ENCODE results near the gene PIGM. TPM values are rescaled to one million over a fixed set of nuclear protein-coding genes. Genes with fewer than 3 reads are reported as not detected.

The PIGM gene
- total RNA-seq = 5.5 and 5.7 TPM in 2 replicates

GRCh38 chr1:160031365-160032164 lies at the start of gene PIGM:
TSS of gene PIGM (minus strand) at chr1:160031990. CDS start at chr1:160031739, 251 bp downstream.

GRCh38 chr1:160081261-160081936 lies 49.6 kb upstream of the PIGM start, which contains the start of gene KCNJ9:
TSS of gene KCNJ9 (plus strand) at chr1:160081538. CDS start at chr1:160084031, 2,493 bp downstream.

GRCh38 chr1:160069460-160070231 lies 37.9 kb upstream of the PIGM start, which contains the start of gene KCNJ10:
TSS of gene KCNJ10 (minus strand) at chr1:160070160. CDS start at chr1:160042532, 27,628 bp downstream.

Other genes with a start within 250 kb of the PIGM start
- not detected in 2 replicates for gene FCRL6, start 229.6 kb downstream of the PIGM start, total RNA-seq
- not detected in 2 replicates for gene SLAMF8, start 205.1 kb downstream of the PIGM start, total RNA-seq
- 0.07 TPM in 1 of 2 replicates, not detected in the other for gene VSIG8, start 169.3 kb downstream of the PIGM start, total RNA-seq
- 0.39 and 0.73 TPM in 2 replicates for gene CFAP45, start 131.8 kb downstream of the PIGM start, total RNA-seq
- 326 and 427 TPM in 2 replicates for gene TAGLN2, start 106.5 kb downstream of the PIGM start, total RNA-seq
- 0.36 TPM in 1 of 2 replicates, not detected in the other for gene IGSF9, start 86.4 kb downstream of the PIGM start, total RNA-seq
- gene SLAMF9, start 77.8 kb downstream of the PIGM start, total RNA-seq = 0.26 and 0.59 TPM in 2 replicates
- gene KCNJ10, start 38.2 kb upstream of the PIGM start, total RNA-seq = not detected in 2 replicates
- under 0.01 TPM in 1 of 2 replicates, not detected in the other for gene KCNJ9, start 49.5 kb upstream of the PIGM start, total RNA-seq
- gene IGSF8, start 66.6 kb upstream of the PIGM start, total RNA-seq = 69.9 and 91.7 TPM in 2 replicates
- 1.5 TPM in 2 replicates for gene ATP1A2, start 83.8 kb upstream of the PIGM start, total RNA-seq
- not detected in 2 replicates for gene ATP1A4, start 119.6 kb upstream of the PIGM start, total RNA-seq
- gene CASQ1, start 158.6 kb upstream of the PIGM start, total RNA-seq = 0.10 and 0.20 TPM in 2 replicates
- 207 and 217 TPM in 2 replicates for gene PEA15, start 173.4 kb upstream of the PIGM start, total RNA-seq
- gene DCAF8, start 230.6 kb upstream of the PIGM start, total RNA-seq = 82.2 and 87.7 TPM in 2 replicates

Measured in smooth muscle cell of the pulmonary artery (primary cell).